Esophagus squamous epithelium (tissue), 4 donors: Measurements from ENCODE around the gene CFAP77.

ENCODE experiments used
- POLR2A ChIP-seq, 4 donors: fragments of 450-650 bp; IDR thresholded peaks; one replicate each; pipeline ENCODE4 v1.6.1; 2017; ENCODE audit warnings: antibody characterized with exemption in 4 of 4, mild to moderate bottlenecking in 4 of 4, moderate library complexity in 3 of 4
- TF ChIP-seq, protein P1 (sequence below), 6 experiments: fragments of 450-650 bp in 4 of 6; fragments of 200-600 bp in 2 of 6; sonication (generic) in 2 of 6; IDR thresholded peaks; one replicate each; pipeline ENCODE4 v1.5.1; 2016 to 2019; ENCODE audit warnings: antibody characterized with exemption in 6 of 6, mild to moderate bottlenecking in 4 of 6, moderate library complexity in 4 of 6

DNA sequence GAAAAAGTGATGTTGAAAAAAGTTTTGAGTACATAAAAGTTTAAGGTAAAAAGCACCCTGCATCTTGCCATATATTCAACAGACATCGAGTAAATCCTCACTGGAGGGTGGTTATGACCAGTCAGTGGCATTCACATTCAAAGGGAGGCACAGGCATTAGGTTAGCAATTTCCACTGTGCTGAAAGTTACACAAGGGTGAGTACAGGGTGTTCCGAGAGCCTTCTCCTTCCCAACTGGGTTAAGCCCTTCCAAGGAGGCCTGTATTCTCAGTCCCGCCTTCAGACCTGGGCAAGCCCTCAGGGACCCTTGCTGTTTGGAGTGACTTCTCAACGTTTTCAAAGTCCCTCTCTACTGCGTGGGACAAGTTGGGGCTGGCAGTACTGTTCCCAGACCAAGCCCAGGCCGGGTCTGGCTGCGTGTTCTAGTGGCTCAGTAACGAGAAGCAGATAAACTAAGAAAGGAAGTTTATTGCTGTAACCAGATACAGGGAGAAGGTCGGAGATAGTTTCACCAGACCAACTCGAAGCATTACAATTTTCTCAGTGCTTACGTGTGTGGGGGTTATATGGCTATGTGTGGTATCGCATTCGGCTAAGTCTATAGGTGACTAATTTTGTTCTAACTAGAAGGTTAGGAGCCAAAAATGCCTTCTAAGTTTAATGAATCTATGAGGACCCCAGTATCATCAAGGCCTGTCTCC lies 42.2 kb upstream of the CFAP77 start:
- TF ChIP-seq, protein P1, sequence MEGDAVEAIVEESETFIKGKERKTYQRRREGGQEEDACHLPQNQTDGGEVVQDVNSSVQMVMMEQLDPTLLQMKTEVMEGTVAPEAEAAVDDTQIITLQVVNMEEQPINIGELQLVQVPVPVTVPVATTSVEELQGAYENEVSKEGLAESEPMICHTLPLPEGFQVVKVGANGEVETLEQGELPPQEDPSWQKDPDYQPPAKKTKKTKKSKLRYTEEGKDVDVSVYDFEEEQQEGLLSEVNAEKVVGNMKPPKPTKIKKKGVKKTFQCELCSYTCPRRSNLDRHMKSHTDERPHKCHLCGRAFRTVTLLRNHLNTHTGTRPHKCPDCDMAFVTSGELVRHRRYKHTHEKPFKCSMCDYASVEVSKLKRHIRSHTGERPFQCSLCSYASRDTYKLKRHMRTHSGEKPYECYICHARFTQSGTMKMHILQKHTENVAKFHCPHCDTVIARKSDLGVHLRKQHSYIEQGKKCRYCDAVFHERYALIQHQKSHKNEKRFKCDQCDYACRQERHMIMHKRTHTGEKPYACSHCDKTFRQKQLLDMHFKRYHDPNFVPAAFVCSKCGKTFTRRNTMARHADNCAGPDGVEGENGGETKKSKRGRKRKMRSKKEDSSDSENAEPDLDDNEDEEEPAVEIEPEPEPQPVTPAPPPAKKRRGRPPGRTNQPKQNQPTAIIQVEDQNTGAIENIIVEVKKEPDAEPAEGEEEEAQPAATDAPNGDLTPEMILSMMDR (IDR thresholded peaks at IDR 0.05) = no peak
- TF ChIP-seq POLR2A (IDR thresholded peaks at IDR 0.05) = no peak
